ENCODE results near the gene UBASH3B.

The UBASH3B gene

DNA sequence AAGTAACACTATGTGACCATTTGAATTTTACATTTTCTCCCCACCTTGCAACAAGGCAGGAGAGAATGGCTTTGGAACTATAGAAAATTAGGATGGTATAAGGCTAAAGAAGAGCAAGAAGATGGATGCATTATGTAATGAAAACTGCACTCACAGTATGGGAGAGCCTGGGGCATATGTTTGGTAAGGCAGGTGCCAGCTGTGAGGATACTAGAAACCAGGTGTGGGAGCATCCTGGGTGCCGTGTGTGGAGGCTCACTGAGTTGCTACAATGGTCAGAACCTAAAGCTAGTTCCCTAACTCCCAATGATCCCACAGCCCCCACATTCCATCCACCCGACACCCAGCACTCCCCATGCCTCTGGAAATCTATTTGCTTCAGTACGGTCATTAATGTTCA lies 42.9 kb downstream of the UBASH3B start:
- no peak for TF ChIP-seq FOXP2 (optimal IDR thresholded peaks at IDR 0.05; ENCODE audit: borderline replicate concordance, extremely low read depth, extremely low read length, insufficient read depth)
- TF ChIP-seq POLR2AphosphoS5 (IDR thresholded peaks at IDR 0.05; ENCODE audit: low read depth, low read length): no peak
- TF ChIP-seq REST (IDR thresholded peaks at IDR 0.05; ENCODE audit: insufficient read depth in 1 of 2, low read depth in 2 of 2, low read length in 2 of 2): no peak
- TF ChIP-seq TAF1 (IDR thresholded peaks at IDR 0.05; ENCODE audit: borderline replicate concordance, insufficient read depth, low read length): no peak

GRCh38 chr11:122700666-122701065 lies 45.1 kb downstream of the UBASH3B start:
- TF ChIP-seq POLR2AphosphoS5 (IDR thresholded peaks at IDR 0.05; ENCODE audit: low read depth, low read length) (no peak), TAF1 (IDR thresholded peaks at IDR 0.05; ENCODE audit: borderline replicate concordance, insufficient read depth, low read length) (no peak), FOXP2 (optimal IDR thresholded peaks at IDR 0.05; ENCODE audit: borderline replicate concordance, extremely low read depth, extremely low read length, insufficient read depth) (no peak), SIN3A (IDR thresholded peaks at IDR 0.05; ENCODE audit: borderline replicate concordance, insufficient read depth, low read length) (no peak), REST (IDR thresholded peaks at IDR 0.05; ENCODE audit: insufficient read depth in 1 of 2, low read depth in 2 of 2, low read length in 2 of 2) (no peak)

- TF ChIP-seq FOXP2 (optimal IDR thresholded peaks at IDR 0.05; ENCODE audit: borderline replicate concordance, extremely low read depth, extremely low read length, insufficient read depth) (no peak), POLR2AphosphoS5 (IDR thresholded peaks at IDR 0.05; ENCODE audit: low read depth, low read length) (no peak), SIN3A (IDR thresholded peaks at IDR 0.05; ENCODE audit: borderline replicate concordance, insufficient read depth, low read length) (no peak), REST (IDR thresholded peaks at IDR 0.05; ENCODE audit: insufficient read depth in 1 of 2, low read depth in 2 of 2, low read length in 2 of 2) (no peak), TAF1 (IDR thresholded peaks at IDR 0.05; ENCODE audit: borderline replicate concordance, insufficient read depth, low read length) (no peak)
Measured at GRCh38 chr11:122701143-122701542, 45.6 kb downstream of the UBASH3B start.

- TF ChIP-seq REST (IDR thresholded peaks at IDR 0.05; ENCODE audit: insufficient read depth in 1 of 2, low read depth in 2 of 2, low read length in 2 of 2) (no peak), TAF1 (IDR thresholded peaks at IDR 0.05; ENCODE audit: borderline replicate concordance, insufficient read depth, low read length) (no peak), POLR2AphosphoS5 (IDR thresholded peaks at IDR 0.05; ENCODE audit: low read depth, low read length) (no peak), SIN3A (IDR thresholded peaks at IDR 0.05; ENCODE audit: borderline replicate concordance, insufficient read depth, low read length) (no peak), FOXP2 (optimal IDR thresholded peaks at IDR 0.05; ENCODE audit: borderline replicate concordance, extremely low read depth, extremely low read length, insufficient read depth) (no peak)
Measured at GRCh38 chr11:122703541-122704272, 48.2 kb downstream of the UBASH3B start.

All from PFSK-1 (cell line).